A549 (cell line): ENCODE results near the gene TRAPPC6A. TPM values are rescaled to one million over a fixed set of nuclear protein-coding genes. Genes with fewer than 3 reads are reported as not detected.
A peak's percentile ranks its signal among the peaks of the same experiment; 100 is the strongest.

Source experiments
- ATAC-seq, 2 experiments: fragments of 200-7000 bp in 1 of 2; fragments of >200 bp in 1 of 2; cut with Nextera tagmentation in 1 of 2; cut with Tn5 transposase in 1 of 2; 3 replicates each; pipeline versions ENCODE4 v1.8.0 to v1.9.1; 2018 to 2020; ENCODE audit warnings: mild to moderate bottlenecking in 1 of 2, moderate library complexity in 1 of 2
- CTCF ChIA-PET: fragments of 300-600 bp; sonication (Branson Sonifier 250); formaldehyde crosslinking; extraction: SDS; loops from one replicate; lab custom pipeline; 2021; ENCODE audit warnings: antibody characterized with exemption, inconsistent platforms; lab: Yijun Ruan, JAX
- POLR2A ChIA-PET: fragments of 350-600 bp; formaldehyde crosslinking; extraction: SDS; loops from one replicate; lab custom pipeline; 2021; ENCODE audit warnings: antibody characterized with exemption, inconsistent platforms; lab: Yijun Ruan, JAX
- DNase-seq, 2 experiments: peaks; one replicate each; pipeline versions ENCODE4 v3.0.0 to v3.0.0-alpha.2; 2011 to 2016; ENCODE audit warnings: low read depth in 1 of 2, low spot score in 1 of 2
- FAIRE-seq: peaks from 2 replicates; lab custom pipeline; 2011; peaks lifted over from hg19 to GRCh38; lab: Jason Lieb, UNC
- H3K27ac ChIP-seq, 2 experiments: fragments of >200 bp; sonication (Bioruptor Twin); formaldehyde crosslinking; 3 replicates each; pipeline ENCODE4 v1.5.1; 2016 to 2017
- H3K4me1 ChIP-seq: fragments of >200 bp; sonication (Bioruptor Twin); formaldehyde crosslinking; 3 replicates; pipeline ENCODE4 v1.6.1; 2016
- H3K4me2 ChIP-seq: fragments of >200 bp; sonication (Bioruptor Twin); formaldehyde crosslinking; 3 replicates; pipeline ENCODE4 v1.6.1; 2016
- H3K4me3 ChIP-seq: fragments of >200 bp; sonication (Bioruptor Twin); formaldehyde crosslinking; 3 replicates; pipeline ENCODE4 v1.5.1; 2016
- H3K9me3 ChIP-seq: fragments of >200 bp; sonication (Bioruptor Twin); formaldehyde crosslinking; 3 replicates; pipeline ENCODE4 v1.6.1; 2016
- ATOH8 ChIP-seq: fragments of 250-450 bp; sonication (Bioruptor Pico); IDR thresholded peaks from 2 replicates; pipeline ENCODE4 v1.5.0; 2020; ENCODE audit warnings: low read depth, mild to moderate bottlenecking, moderate library complexity
- BHLHE40 ChIP-seq: IDR thresholded peaks from 2 replicates; pipeline ENCODE4 v1.6.1; 2012; ENCODE audit warnings: low read depth, low read length, inconsistent platforms
- CBX2 ChIP-seq: fragments of 200-600 bp; sonication (generic); IDR thresholded peaks from 2 replicates; pipeline ENCODE4 v1.6.1; 2016; ENCODE audit warnings: low read depth, mild to moderate bottlenecking, borderline replicate concordance
- CBX8 ChIP-seq: fragments of 200-600 bp; sonication (generic); IDR thresholded peaks from 2 replicates; pipeline ENCODE4 v1.6.1; 2016
- CTCF ChIP-seq: fragments of >200 bp; sonication (Bioruptor Twin); formaldehyde crosslinking; IDR thresholded peaks from 3 replicates; pipeline ENCODE4 v1.5.1; 2016
- EHF ChIP-seq: fragments of 250-450 bp; sonication (Bioruptor Pico); IDR thresholded peaks from 2 replicates; pipeline ENCODE4 v1.5.0; 2020; ENCODE audit warnings: mild to moderate bottlenecking
- ELK1 ChIP-seq: fragments of 150-350 bp; IDR thresholded peaks from 2 replicates; pipeline ENCODE4 v1.6.1; 2014; ENCODE audit warnings: low read depth, mild to moderate bottlenecking, low read length
- EP300 ChIP-seq, 2 experiments: fragments of >200 bp; sonication (Bioruptor Twin); formaldehyde crosslinking; IDR thresholded peaks; 2 replicates in 1 of 2; 3 replicates in 1 of 2; pipeline ENCODE4 v1.6.1; 2016 to 2017
- ESRRA ChIP-seq: fragments of 150-350 bp; IDR thresholded peaks from 2 replicates; pipeline ENCODE4 v1.6.1; 2014; ENCODE audit warnings: mild to moderate bottlenecking, low read length, borderline replicate concordance
- FOSL2 ChIP-seq, 2 experiments: fragments of 450-650 bp in 1 of 2; fragments of >200 bp in 1 of 2; sonication (Bioruptor Twin) in 1 of 2; formaldehyde crosslinking; IDR thresholded peaks; 2 replicates each; pipeline versions ENCODE4 v1.5.0 to v1.6.1; 2016 to 2020; ENCODE audit warnings: mild to moderate bottlenecking in 1 of 2, moderate library complexity in 1 of 2
- GATA3 ChIP-seq: IDR thresholded peaks from 2 replicates; pipeline ENCODE4 v1.6.1; 2012; ENCODE audit warnings: borderline replicate concordance
- HOXB5 ChIP-seq: fragments of 250-450 bp; sonication (Bioruptor Pico); IDR thresholded peaks from 2 replicates; pipeline ENCODE4 v1.5.0; 2020; ENCODE audit warnings: mild to moderate bottlenecking, moderate library complexity
- JUNB ChIP-seq: fragments of >200 bp; sonication (Bioruptor Twin); formaldehyde crosslinking; IDR thresholded peaks from 2 replicates; pipeline ENCODE4 v1.6.1; 2016
- KDM1A ChIP-seq: fragments of 200-600 bp; sonication (generic); IDR thresholded peaks from 2 replicates; pipeline ENCODE4 v1.6.1; 2016; ENCODE audit warnings: low read depth, mild to moderate bottlenecking
- KDM5A ChIP-seq: fragments of 200-600 bp; sonication (generic); IDR thresholded peaks from 2 replicates; pipeline ENCODE4 v1.6.1; 2016; ENCODE audit warnings: antibody characterized with exemption, mild to moderate bottlenecking
- MAFK ChIP-seq: fragments of 450-650 bp; IDR thresholded peaks from 2 replicates; pipeline ENCODE4 v1.6.1; 2014; ENCODE audit not compliant: partially characterized antibody
- MAZ ChIP-seq: fragments of 150-350 bp; IDR thresholded peaks from 2 replicates; pipeline ENCODE4 v1.6.1; 2014; ENCODE audit warnings: antibody characterized with exemption, low read depth, low read length, borderline replicate concordance
- NFE2L2 ChIP-seq: fragments of 150-350 bp; conservative IDR thresholded peaks from 2 replicates; pipeline ENCODE4 v1.6.1; 2014; ENCODE audit warnings: low read length
- NR3C1 ChIP-seq: fragments of >200 bp; sonication (Bioruptor Twin); formaldehyde crosslinking; IDR thresholded peaks from 3 replicates; pipeline ENCODE4 v1.6.1; 2017
- PHF8 ChIP-seq: fragments of 200-600 bp; sonication (generic); IDR thresholded peaks from 2 replicates; pipeline ENCODE4 v1.6.1; 2016; ENCODE audit warnings: low read depth, mild to moderate bottlenecking, antibody characterized with exemption, moderate library complexity, borderline replicate concordance
- POLR2A ChIP-seq: IDR thresholded peaks from 2 replicates; pipeline ENCODE4 v1.6.1; 2012; ENCODE audit warnings: mild to moderate bottlenecking, low read length
- RAD21 ChIP-seq, 2 experiments: fragments of >200 bp in 1 of 2; sonication (Bioruptor Twin) in 1 of 2; formaldehyde crosslinking in 1 of 2; IDR thresholded peaks in 1 of 2; conservative IDR thresholded peaks in 1 of 2; 2 replicates in 1 of 2; 3 replicates in 1 of 2; pipeline ENCODE4 v1.6.1; 2012 to 2018; ENCODE audit warnings: inconsistent platforms in 1 of 2
- RCOR1 ChIP-seq: fragments of 150-350 bp; IDR thresholded peaks from 2 replicates; pipeline ENCODE4 v1.6.1; 2014; ENCODE audit warnings: antibody characterized with exemption, low read length, low read depth
- RNF2 ChIP-seq: fragments of 200-600 bp; sonication (generic); IDR thresholded peaks from 2 replicates; pipeline ENCODE4 v1.6.1; 2016; ENCODE audit warnings: low read depth, mild to moderate bottlenecking, antibody characterized with exemption, moderate library complexity, borderline replicate concordance
- TFCP2L1 ChIP-seq: fragments of 250-450 bp; sonication (Bioruptor Pico); IDR thresholded peaks from 2 replicates; pipeline ENCODE4 v1.5.0; 2021; ENCODE audit warnings: mild to moderate bottlenecking
- WGBS: methylation state at CpG from one replicate; pipeline ENCODE4 v1.1.6; 2017; ENCODE audit errors: missing lambda C conversion rate; 5-methylcytosine and 5-hydroxymethylcytosine counted together
- polyA plus RNA-seq, 4 experiments: library from polyadenylated mRNA; depleted of rRNA in 3 of 4; stranded (reverse); fragments of >200 nt; fragmentation: RNase III in 1 of 4; extraction: RNeasy Plus Mini Kit Qiagen cat#74134 plus additional on column Dnase treatment in 1 of 4; gene quantifications; 2 replicates in 3 of 4; 3 replicates in 1 of 4; pipeline ENCODE4 v1.2.3, GENCODE V29; 2011 to 2017

TRAPPC6A gene
- polyA plus RNA-seq, 2 of the 4 experiments (the other 2 are of a cell fraction), result 28.5 to 29.8 TPM

- H3K4me1 ChIP-seq, result 0 out of 3 replicates have a peak, but pooled peaks cover 4% of the 10 kb centered on the region
- ATAC-seq (no peak), FAIRE-seq (no peak), DNase-seq (no peak)
- peak overlapping the region in 1 of 2 experiments; percentile 0; a peak in 1 of 6 replicates for H3K27ac ChIP-seq
- no peak overlapping the region; the same call in 2 of the 3 replicates for H3K4me2 ChIP-seq
- ChIA-PET CTCF (interaction anchor here (1.2 to 1.8 kb wide), 4 partner anchors 10 to 85 kb away, joined by 3 to 4 read pairs (median 4); no protein-coding TSS in a partner anchor), POLR2A (no interaction called here)
- no peaks in the 10 kb centered on the region for H3K9me3 ChIP-seq
- no peak overlapping the region for H3K4me3 ChIP-seq
- WGBS, result 84% methylated on average over 15 of the region's 15 CpGs
- TF ChIP-seq KDM1A (no peak), CTCF (no peak), RAD21 (conservative IDR thresholded peaks at IDR 0.05 in 1 of 2, IDR thresholded peaks at IDR 0.05 in 1 of 2) (no peak), HOXB5 (no peak), BHLHE40 (no peak), KDM5A (no peak), ATOH8 (no peak), EHF (no peak), MAZ (no peak)
Observed at GRCh38 chr19:45163751-45164460, 14.1 kb downstream of the TRAPPC6A start.

- CTCF ChIA-PET, result interaction anchor here (1.2 to 2.5 kb wide), 3 partner anchors 9 to 24 kb away, joined by 3 to 9 read pairs (median 3); no protein-coding TSS in a partner anchor
- DNase-seq (no peak), FAIRE-seq (no peak), ATAC-seq (no peak)
- POLR2A ChIA-PET, result no interaction called here
- Histone ChIP-seq H3K4me1 (0 out of 3 replicates have a peak, but pooled peaks cover 4% of the 10 kb centered on the region), H3K4me3 (no peak overlapping the region), H3K27ac (no peak overlapping the region), H3K9me3 (no peaks in the 10 kb centered on the region), H3K4me2 (no peak overlapping the region)
- WGBS, result 93% methylated on average over 8 of the region's 17 CpGs
- TF ChIP-seq HOXB5 (no peak), NR3C1 (no peak), MAFK (no peak), CTCF (no peak), EP300 (IDR thresholded peaks at IDR 0.05) (no peak), JUNB (no peak), CBX8 (no peak), RNF2 (no peak), NFE2L2 (no peak), RCOR1 (no peak), POLR2A (no peak), ATOH8 (no peak), ESRRA (no peak), GATA3 (no peak), PHF8 (no peak), ELK1 (no peak), FOSL2 (IDR thresholded peaks at IDR 0.05) (no peak), FOSL2 (CRISPR knock-in tag; IDR thresholded peaks at IDR 0.05) (no peak), KDM5A (no peak), TFCP2L1 (CRISPR knock-in tag) (no peak), CBX2 (no peak)
Observed at GRCh38 chr19:45163156-45163555, 14.9 kb downstream of the TRAPPC6A start.
